GM20431 (cell line): Measurements from ENCODE around the gene GYS2.
"Not testable (repeated sequence)": the region's sequence is repeated elsewhere in the genome, so short reads cannot be mapped to it uniquely, and the experiment has no call there.

ENCODE experiments used
- in situ Hi-C: fragments of 300-500 bp; cut with MseI, MboI; formaldehyde crosslinking; loops from one replicate; pipeline ENCODE4 v1.15.0; 2020; ENCODE audit warnings: low sequenced_read_pairs; ENCODE audit not compliant: unreplicated experiment

GYS2 gene

DNA sequence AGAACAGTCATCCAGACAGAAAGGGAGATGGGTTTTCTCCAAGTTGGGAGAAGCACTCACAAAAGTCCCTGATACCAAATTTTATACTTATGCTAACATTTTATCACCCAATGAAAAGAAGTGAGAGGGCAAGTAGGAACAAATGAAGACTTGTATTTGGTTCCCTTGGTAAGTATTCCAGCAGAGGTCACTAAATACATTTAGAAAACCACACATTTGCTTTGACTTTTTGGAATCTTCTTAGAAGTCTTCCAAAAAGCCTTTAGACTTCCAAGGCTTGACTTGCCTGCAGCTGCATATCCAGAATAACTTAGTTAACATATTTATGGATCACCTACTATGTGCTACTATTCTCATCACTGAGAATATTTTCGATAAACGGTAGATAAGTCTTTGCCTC is 3.1 kb upstream of the GYS2 start:
- in situ Hi-C loops: no loop called here

DNA sequence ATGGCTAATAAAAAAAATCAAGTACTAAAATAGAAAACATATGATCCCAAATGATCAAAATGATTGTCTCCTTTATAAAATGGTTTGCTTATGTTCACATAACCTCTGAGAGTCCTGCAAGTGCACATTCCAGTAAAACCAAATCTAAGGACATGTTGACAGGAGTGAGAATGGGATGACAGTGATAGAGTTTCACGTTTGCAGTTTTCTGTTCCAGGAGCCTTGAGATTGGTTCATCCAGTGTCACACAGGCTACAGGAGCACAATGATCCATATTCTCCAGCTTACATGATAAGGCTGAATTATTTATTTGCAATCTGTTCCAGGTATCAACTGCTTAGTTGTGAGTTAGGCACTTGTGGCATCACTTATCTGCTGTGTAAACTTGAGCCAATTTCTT is 1.5 kb upstream of the GYS2 start:
- in situ Hi-C loops: no loop called here

DNA sequence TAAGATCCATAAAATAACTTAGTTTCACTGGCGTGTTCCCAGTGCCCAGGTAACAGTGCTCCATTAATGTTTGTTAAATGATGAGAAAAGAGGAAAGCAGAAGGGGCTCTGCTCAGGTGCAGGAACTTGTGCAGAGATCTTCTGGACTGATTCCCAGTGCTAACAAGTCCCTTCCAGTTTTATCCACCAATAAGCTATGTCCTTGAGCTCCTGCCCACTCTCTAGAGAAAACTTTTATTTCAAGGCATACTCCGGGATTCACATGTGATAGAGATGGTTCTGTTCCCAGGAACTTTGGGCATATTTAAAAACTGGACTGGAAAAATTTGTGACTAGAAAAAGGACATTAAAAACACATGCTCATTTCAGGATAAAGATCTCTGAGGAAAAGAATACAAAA is 1.9 kb downstream of the GYS2 start:
- in situ Hi-C loops: no loop called here

DNA sequence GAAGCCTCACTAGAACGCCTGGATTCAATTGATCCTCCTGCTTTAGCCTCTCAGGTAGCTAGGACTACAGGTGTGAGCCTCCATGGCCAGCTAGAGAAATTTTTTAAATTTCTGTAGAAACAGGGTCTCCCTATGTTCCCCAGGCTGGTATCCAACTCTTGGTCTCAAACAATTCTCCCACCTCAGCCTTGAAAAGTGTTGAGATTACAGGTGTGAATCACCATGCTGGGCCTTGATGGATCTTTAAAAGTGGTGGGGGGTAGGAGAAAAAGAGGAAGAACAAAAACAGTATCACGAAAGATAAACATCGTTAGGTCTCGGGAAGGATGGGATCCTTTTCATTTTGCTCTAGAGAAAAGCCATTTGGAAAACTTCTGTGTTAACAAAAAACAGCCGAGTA is 4.5 kb downstream of the GYS2 start:
- in situ Hi-C loops: no loop called here

DNA sequence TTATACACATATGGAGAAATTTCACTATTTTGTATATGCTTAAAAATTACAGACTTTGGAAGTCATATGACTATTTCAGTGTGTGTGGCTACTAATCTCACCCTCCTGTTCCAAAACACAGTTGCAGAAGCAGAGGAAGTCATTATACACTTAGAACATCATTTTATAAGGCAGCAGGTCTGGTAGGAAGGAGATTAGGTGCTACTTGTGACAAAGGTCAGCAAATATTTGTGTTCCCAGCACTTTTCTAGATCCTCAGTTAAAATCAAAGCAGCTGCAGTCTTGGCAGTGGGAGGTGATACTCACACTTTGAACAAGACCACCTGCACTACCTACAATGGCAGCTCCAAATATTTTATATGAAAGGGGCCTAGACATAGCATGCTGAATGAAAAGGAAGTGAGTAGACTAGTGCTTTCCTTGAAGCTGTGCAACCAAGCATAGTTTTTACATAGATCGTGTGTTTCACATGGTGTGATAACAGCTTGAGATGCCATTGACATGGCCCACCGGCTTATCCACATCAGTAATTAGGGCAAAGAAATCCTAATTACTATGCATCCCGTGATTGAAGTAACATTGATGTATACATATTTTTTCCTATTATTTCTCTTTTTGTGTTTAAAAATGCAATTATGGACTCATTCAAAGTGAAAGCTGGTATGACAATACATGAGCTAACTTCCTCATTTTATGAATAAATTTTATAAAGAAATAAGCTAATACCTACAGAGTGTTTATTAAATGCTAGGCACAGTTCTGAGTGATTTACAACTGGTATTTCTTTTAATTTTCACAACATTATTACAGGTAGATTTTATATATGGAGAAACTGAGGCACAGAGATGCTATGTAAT is 5.3 kb downstream of the GYS2 start:
- in situ Hi-C loops: no loop called here

DNA sequence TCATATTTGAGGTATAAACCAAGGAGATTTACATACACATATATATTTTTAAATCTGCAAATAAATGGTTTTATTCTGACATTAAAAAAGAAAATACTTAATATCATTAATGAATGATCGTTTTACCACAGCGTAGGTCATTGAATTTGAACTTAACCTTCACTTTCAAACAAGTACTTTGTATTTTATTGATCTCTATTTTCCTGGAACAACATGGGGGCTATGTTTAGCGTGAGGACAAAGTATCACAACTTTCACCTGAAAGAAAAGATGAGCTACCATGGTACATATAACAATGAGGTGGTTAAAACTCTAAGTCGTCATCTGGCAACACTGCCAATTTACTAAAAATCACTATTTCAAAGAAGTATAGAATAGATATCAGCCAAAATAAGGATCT is 6.0 kb downstream of the GYS2 start:
- in situ Hi-C loops: no loop called here

DNA sequence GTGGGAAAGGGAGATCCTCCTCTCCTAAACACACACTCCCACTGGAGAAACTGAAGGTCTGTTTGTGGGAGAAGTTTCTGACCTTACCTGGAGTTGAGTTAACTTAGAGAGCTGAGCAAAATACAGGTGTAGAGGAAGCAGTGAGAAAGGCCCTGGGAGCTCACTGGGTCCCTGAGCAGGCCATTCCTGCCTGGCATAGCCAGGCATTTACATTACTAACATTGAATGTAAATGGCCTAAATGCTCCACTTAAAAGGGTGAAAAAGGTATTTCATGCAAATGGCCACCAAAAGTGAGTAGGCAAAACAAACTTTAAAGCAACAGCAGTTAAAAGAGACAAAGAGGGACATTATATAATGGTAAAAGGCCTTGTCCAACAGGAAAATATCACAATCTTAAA is 9.3 kb downstream of the GYS2 start:
- in situ Hi-C loops: not testable (repeated sequence)

DNA sequence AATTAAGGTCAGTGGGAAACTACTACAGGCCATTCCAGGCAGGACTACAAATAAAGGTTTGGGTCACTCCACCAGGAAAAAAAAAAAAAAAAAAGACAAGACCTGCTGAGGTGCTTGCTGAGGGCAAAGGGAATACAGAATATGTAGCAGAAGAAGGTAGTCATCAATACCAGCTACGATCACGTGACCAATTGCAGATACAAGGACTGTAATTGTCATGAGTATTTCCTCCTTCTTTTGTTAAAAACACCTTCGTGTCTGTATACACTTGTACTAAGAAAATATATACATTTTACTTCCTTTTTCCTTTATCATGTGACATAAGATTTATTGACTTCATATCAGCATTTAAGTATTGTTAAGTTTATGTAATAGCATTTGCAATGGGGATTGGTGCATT is 19.2 kb downstream of the GYS2 start:
- in situ Hi-C loops: no loop called here

DNA sequence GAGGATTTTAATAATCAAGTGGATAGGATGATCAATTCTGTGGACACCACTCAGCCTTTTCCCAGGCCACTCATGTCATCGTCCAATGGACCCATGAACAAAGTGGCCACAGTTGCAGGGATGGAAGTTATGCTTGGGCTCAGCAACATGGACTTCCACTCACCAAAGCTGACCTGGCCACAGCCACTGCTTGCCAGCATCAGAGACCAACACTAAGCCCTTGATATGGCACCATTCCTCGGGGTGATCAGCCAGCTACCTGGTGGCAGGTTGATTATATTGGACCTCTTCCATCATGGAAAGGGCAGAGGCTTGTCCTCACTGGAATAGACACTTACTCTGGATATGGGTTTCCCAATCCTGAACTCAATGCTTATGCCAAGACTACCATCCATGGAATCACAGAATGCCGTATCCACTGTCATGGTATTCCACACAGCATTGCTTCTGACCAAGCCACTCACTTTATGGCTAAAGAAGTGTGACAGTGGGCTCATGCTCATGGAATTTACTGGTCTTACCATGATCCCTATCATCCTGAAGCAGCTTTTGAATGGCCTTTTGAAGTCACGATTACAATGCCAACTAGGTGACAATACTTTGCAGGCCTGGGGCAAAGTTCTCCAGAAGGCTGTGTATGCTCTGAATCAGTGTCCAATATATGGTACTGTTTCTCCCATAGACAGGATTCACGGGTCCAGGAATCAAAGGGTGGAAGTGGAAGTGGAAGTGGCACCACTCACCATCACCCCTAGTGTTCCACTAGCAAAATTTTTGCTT is 20.1 kb downstream of the GYS2 start:
- in situ Hi-C loops: not testable (repeated sequence)

DNA sequence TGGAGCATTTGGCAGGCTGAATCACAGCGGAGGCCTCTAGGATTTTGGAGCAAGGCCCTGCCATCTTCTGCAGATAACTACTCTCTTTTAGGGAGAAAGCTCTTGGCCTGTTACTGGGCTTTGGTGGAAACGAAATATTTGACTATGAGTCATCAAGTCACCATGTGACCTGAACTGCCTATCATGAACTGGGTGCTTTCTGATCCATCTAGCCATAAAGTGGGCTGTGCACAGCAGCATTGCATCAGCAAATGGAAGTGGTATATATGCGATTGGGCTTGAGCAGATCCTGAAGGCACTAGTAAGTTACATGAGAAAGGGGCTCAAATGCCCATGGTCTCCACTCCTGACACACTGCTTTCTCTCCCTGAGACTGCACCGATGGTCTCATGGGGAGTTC is 21.1 kb downstream of the GYS2 start:
- in situ Hi-C loops: no loop called here

DNA sequence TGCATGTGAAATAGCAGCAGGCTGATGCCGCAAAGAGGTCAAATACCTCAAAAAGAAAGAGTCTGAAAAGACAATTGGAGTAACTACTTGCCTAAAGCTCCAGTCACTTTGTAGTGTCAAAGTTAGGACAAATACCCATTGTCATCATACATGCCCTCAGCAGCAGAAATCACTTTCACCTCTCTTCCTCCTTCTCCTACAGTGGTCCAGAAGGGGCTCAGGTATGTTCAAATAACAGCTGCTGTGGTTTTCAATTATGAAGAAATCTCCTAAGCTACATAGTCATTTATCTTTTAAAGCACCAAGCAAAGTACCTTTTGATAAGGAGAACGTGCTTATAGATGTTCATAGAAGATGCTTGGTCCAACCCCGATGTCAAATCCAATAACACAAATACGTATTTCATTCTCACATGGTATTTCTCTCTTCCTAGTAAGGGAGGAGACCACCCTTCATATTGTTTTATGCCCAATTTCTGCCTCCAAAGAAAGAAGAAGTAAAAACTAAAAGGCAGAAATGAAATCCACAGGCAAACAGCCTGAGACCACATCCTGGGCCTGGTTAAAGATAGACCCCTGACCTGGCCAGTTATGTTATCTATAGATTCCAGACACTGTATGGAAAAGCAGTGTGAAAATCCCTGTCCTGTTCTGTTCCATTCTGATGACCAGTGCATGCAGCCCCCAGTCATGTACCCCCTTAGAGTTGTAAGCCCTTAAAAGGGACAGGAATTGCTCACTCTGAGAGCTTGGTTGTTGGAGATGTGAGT is 23.7 kb downstream of the GYS2 start:
- in situ Hi-C loops: no loop called here

DNA sequence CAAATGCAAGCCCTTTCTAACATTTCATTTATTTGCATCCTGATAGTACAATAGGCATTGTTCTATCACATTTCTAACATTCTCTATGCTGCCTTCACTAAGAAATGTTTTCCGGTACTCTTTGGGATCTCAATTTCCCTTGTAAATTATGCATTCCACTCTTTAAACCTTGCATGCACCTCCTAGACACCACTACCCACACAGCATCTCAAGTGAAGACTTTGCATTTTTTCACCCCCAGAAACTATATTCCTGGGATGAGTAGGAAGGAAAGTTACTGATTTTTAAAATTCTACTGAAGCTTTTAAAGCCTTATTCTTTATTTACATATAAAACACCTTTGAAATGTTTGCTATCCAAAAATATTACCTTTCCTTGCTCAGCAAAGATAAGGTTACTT is 27.1 kb downstream of the GYS2 start:
- in situ Hi-C loops: no loop called here

DNA sequence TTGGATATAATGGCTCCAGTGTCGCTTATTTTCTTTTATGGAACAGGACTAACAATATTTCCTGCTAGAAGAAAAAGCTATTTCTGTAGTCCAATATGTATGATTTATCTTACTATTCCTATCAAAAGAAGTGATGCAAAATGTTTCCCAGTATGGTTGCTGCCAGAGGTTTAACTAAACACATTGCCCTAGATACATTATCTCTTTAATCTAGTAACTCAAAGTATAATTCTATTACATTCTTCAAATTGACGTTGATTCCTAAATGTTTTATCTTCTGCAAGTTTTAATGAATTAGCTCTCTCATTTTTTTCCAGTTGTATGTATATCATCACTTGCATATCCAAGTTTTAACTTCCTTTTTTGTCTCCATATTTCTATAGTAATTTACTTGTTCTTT is 28.2 kb downstream of the GYS2 start:
- in situ Hi-C loops: no loop called here

DNA sequence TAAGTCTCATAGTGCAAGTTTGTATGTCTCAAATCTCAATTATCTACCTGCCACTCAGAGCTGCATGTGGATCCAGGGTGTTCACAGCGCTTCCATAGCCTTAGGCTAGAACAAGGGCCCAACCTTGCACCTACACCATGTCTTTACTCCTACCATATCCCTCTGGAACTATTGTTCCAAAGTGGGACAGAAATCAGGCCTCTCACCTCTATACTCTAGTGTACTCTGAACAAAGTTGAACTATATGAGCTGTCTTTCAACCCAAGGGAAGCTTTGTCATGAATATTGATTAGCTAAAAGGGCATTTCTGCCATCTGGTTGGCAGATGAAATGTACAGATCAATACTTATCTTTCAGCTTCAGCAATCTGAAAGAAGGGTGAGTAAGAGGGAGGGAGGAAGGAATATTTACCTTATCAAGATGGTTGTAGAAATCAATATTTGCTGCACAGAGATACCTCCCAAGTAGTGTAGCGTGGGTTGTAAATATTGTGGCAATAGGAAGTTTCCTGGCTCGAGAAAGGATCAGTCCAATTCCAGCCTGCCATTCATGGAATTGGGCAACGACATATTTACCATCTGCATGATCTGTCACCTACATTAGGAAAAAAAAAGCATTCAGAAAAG is 30.8 kb downstream of the GYS2 start:
- in situ Hi-C loops: no loop called here

DNA sequence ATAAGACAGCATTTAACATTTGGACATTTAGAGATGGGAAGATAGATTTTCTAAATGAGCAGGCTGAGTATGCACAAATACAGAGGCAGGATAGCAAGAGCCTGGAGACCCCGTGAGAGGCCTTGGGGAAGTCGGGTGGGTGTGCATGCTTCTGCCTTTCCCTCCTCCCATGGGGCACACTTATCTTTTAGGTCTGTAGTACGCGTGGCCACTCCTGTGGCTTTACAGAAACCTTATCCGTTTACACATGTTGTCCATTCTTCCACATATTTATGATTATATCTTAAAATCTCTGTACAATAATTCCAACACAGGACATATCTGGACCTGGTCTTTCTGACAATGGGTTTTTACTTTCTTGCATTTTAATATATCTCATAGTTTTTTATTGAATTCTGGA is 33.6 kb downstream of the GYS2 start:
- in situ Hi-C loops: no loop called here

DNA sequence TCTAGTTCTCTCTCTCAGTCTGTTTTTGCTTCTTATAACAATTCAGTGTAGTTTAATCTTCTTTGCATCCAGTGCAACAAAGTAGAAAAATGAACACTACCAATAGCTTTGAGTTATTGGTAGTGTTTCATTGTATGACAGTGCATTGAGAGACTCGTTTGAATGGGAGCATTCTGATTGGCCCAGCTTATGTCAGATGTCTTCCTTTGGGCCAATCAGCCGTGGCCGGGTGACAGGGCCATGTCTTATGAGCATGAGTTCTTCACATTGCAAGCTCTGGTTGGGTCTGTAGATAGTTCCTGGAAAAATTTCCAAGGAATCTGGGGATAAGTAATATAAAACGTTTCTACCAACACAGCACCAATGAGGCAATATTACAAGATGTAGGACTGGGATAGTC is 36.5 kb downstream of the GYS2 start:
- in situ Hi-C loops: no loop called here

DNA sequence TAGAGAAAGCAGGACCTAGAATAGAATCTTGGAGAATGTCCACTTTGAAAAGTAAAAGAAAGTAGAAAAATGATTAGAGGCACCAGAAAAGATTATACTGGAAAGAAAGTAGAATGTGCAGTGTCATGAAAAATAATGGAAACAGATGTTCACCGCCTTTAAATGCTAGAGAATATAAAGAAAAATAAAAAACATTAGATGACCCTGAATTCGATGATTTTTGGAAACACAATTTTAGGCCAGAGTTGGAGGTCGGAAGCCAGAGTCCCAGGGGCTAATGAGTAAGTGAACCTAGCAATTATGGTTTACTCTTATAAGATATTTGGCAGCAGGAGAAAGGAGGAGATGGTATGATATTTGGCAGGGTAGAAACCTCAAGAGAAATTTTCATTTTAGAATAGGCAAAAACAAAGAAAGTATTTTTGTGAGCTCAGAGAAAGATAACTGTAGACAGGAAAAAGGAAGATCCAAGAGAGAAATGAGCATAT is 37.7 kb downstream of the GYS2 start:
- in situ Hi-C loops: no loop called here

DNA sequence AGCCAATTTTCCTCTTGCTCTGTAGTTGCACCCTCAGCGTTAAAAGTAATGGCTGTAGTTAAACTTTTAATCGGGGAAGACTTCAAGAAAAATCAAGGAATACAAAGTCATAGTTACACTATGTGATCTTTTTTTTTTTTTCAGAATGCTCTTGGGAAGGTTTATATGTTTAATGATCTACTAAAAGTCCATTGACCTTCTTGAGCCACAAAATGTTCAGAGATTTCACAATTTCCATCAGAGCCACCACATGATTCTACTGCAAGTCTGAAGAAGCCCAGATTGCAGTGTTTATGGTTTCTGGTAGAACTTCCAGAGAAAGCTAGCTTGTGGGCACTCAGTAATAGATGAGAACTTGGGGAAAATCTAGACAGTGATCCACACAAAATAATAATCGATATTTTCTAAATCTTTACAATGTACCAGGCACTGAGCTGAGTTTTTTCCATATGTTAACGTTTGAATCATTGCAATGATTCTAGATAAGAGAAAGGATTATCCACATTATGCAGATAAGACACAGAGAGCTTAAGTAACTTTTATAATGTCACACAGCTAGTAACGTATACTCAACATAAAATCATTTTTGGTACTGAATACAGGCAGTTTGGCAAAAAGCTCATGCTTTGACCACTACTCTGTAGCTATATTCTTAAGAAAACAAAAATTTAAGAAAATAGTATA is 38.3 kb downstream of the GYS2 start:
- in situ Hi-C loops: no loop called here

DNA sequence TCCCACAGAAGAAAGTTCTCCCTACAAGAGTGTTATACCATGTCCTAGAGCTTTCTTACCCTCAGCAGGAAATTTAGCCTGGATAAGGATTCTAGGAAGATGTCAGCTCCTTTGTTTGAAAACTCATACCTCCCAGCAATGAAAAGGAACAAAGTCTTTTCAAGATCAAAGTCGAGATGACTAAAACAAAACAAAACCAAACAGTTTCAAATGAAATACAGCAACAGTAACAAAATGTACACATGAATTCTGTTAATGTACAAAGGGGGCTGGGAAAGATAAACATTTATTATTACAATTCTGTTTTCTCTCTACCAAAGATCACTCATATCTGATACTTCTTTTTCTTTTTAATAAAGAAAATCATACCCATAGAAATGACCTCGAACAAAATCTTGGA is 41.8 kb downstream of the GYS2 start:
- in situ Hi-C loops: no loop called here

DNA sequence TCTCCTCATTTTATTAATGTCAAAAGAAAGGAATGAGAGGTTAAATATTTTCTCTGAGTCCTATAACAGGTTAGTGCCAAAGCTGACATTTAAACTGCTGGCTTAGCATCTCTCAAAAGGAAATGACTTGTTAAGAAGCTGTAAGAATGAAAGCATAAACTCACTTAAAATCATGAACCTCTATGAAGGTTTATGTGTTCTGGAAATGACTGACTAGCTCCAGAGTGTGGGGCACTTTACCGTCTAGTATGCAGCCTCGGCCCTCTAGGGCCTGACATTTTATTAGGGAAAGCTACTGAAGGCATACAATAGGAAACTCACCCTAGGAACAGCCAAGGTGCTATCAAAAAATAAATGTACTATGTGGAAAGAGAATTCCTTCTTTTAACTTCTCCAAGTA is 43.5 kb downstream of the GYS2 start:
- in situ Hi-C loops: no loop called here
